Activated effector memory CD4-positive, alpha-beta T cell treated with Interleukin-2 at 50 U/mL for 16 hours (primary cell): ENCODE data around the gene C1orf50.

ENCODE experiments used
- DNase-seq: peaks from one replicate; pipeline ENCODE4 v3.0.0-alpha.2; 2020

C1orf50 gene

GRCh38 chr1:42765269-42765668, 1.8 kb upstream of the C1orf50 start:
- DNase-seq, result no peak

GRCh38 chr1:42765832-42766740, 963 bp upstream of the C1orf50 start:
- no peak for DNase-seq

GRCh38 chr1:42767510-42768000, 506 bp downstream of the C1orf50 start:
- DNase-seq, result no peak

GRCh38 chr1:42768172-42768571, 1.1 kb downstream of the C1orf50 start:
- no peak for DNase-seq

- no peak for DNase-seq
Observed at GRCh38 chr1:42769811-42770210, 2.8 kb downstream of the C1orf50 start.

- DNase-seq, result no peak
Observed at GRCh38 chr1:42773420-42773819, 6.4 kb downstream of the C1orf50 start.

GRCh38 chr1:42774928-42775526, 8.0 kb downstream of the C1orf50 start:
- DNase-seq, result no peak

- no peak for DNase-seq
Observed at GRCh38 chr1:42776502-42776901, 9.5 kb downstream of the C1orf50 start.

- no peak for DNase-seq
Observed at GRCh38 chr1:42777852-42778251, 10.8 kb downstream of the C1orf50 start.

- DNase-seq, result no peak
Observed at GRCh38 chr1:42779725-42780124, 12.7 kb downstream of the C1orf50 start.

- no peak for DNase-seq
Observed at GRCh38 chr1:42780176-42780575, 13.1 kb downstream of the C1orf50 start.

- DNase-seq, result no peak
Observed at GRCh38 chr1:42783092-42783491, 16.0 kb downstream of the C1orf50 start.

- no peak for DNase-seq
Observed at GRCh38 chr1:42784547-42784945, 17.5 kb downstream of the C1orf50 start.

- DNase-seq, result peak; percentile 31
Observed at GRCh38 chr1:42784946-42785693, 18.1 kb downstream of the C1orf50 start, which contains the start of gene TMEM269. TMEM269 (plus strand) TSS chr1:42784991; CDS start chr1:42789894, 4,903 bp downstream.

GRCh38 chr1:42786097-42786496, 19.0 kb downstream of the C1orf50 start:
- no peak for DNase-seq

GRCh38 chr1:42788021-42788420, 21.0 kb downstream of the C1orf50 start:
- no peak for DNase-seq

- DNase-seq, result no peak
Observed at GRCh38 chr1:42793824-42794223, 26.8 kb downstream of the C1orf50 start.

GRCh38 chr1:42797414-42797813, 30.4 kb downstream of the C1orf50 start:
- no peak for DNase-seq

GRCh38 chr1:42797979-42798378, 30.9 kb downstream of the C1orf50 start:
- DNase-seq, result no peak

- DNase-seq, result no peak
Observed at GRCh38 chr1:42801832-42802473, 34.9 kb downstream of the C1orf50 start.

GRCh38 chr1:42806171-42806570, 39.1 kb downstream of the C1orf50 start:
- no peak for DNase-seq

GRCh38 chr1:42806593-42806992, 39.5 kb downstream of the C1orf50 start:
- no peak for DNase-seq
